HPDE6-E6E7 (cell line): ENCODE measurements around the gene PAXIP1.
"Not testable (repeated sequence)": the region's sequence is repeated elsewhere in the genome, so short reads cannot be mapped to it uniquely, and the experiment has no call there.

Source experiments
- DNase-seq: peaks from one replicate; pipeline ENCODE4 v3.0.0; 2011; ENCODE audit warnings: missing footprints; ENCODE audit errors: extremely low spot score

Gene PAXIP1

GRCh38 chr7:155003092-155003375 lies at the start of gene PAXIP1:
PAXIP1 (minus strand) TSS chr7:155003124; CDS start chr7:155002929, 195 bp downstream.
- peak; percentile 27 for DNase-seq

DNA sequence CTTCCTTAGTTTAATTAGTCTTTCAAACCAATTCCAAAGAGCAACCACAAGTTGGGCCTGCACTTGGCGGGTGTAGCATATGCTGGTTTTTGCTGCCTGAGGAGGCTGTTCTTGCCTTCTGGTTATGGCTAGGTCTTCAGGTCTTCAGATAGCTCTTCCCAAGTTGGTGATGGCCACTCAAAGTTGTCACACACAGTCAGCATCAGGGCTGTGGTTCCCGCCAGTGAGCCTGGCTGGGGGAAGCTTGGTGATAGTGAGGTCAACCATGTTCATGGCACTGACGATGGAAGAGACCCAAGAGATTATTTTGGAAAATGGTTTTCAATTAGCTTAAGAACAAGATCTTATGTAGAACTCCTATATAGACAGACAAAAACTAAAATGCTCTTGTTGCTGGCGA lies 48.4 kb upstream of the PAXIP1 start:
- DNase-seq: no peak

DNA sequence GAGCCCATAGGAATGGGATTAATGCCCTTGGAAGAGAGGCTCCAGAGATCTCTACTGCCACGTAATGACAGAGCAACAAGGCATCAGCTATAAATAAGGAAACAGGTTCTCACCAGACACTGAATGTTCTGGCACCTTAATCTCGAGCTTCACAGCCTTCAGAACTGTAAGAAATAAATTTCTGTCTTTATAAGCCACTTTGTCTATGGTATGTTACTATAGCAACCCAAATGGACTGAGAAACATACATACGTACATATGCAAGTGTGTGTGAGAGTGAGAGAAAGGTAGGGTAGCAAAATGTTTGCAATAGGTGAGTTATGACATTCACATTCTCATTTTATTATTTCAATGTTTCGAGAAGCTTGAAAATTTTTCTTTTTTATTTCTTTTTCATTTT lies 45.1 kb upstream of the PAXIP1 start:
- no peak for DNase-seq

DNA sequence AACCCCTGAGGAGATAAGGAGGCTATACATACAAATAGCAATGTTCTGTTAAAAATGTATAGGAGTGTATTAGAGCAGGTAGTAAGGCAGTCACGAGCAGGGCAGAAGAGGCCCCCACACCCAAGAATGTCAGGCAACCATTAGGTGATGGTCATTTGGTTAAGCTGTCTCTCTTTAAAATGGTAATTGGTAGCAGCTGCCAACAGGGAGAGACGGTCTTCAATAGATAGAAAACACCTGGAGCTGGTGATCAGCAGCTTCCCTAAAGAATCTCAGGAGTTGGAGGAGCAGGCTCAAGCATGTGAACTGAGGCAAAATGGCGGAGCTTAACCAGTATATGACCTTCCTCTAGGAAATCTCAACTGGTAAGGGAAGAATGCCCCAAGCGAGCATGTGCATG lies 40.8 kb upstream of the PAXIP1 start:
- DNase-seq: no peak

DNA sequence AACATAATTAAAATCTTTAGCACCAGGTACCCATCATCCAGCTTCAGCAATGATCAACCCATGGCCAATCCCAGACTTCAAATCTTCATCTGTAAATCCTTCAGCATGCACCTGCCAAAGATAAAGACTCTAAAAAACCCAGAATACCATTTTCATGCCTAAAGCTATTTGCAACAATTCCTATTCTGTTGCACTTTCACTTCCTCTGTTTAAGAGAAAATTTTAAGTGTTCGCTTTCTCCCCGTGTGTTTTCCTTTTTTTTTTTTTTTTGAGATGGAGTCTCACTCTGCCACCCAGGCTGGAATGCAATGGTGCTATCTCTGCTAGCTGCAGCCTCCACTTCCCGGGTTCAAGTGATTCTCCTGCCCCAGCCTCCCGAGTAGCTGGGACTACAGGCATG lies 35.4 kb upstream of the PAXIP1 start:
- DNase-seq: no peak

DNA sequence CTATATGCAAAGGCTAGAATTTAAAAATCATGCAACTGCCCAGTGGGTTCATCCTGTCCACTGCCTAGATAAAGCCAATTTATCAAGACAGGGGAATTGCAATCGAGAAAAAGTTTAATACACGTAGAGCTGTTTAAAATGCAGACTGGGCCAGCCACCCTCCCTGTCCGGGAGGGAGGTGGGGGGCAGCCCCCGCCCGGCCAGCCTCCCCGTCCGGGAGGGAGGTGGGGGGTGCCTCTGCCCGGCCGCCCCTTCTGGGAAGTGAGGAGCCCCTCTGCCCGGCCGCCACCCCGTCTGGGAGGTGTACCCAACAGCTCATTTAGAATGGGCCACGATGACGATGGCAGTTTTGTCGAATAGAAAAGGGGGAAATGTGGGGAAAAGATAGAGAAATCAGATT lies 31.6 kb upstream of the PAXIP1 start:
- not testable (repeated sequence) for DNase-seq

DNA sequence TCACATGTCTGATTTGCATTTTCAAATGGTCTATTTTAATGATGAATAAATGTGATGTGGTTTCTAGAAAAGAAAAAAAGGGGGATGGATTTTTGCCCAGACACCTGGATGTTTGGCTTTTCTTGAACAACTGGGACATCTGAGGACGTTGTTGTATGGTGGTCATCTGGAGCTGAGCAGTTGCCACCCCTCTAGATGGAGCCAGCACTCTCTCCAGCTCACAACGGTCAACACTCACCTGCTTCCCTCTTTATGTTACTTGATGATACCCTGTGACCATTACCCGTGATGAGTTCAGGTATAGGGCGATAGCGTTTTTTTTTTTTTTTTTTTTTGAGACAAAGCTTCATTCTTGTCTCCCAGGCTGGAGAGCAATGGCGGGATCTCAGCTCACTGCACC lies 30.1 kb upstream of the PAXIP1 start:
- DNase-seq: no peak

- no peak for DNase-seq
Observed at GRCh38 chr7:155027879-155028278, 25.0 kb upstream of the PAXIP1 start.

- DNase-seq: no peak
Observed at GRCh38 chr7:155021699-155022145, 18.8 kb upstream of the PAXIP1 start.

GRCh38 chr7:155020996-155021395 lies 18.1 kb upstream of the PAXIP1 start:
- DNase-seq: no peak

GRCh38 chr7:155017834-155018233 lies 14.9 kb upstream of the PAXIP1 start:
- no peak for DNase-seq

- DNase-seq: no peak
Observed at GRCh38 chr7:155011086-155011485, 8.2 kb upstream of the PAXIP1 start.

- DNase-seq: no peak
Observed at GRCh38 chr7:155009570-155010157, 6.7 kb upstream of the PAXIP1 start.

GRCh38 chr7:155007947-155008346 lies 5.0 kb upstream of the PAXIP1 start:
- DNase-seq: no peak

DNA sequence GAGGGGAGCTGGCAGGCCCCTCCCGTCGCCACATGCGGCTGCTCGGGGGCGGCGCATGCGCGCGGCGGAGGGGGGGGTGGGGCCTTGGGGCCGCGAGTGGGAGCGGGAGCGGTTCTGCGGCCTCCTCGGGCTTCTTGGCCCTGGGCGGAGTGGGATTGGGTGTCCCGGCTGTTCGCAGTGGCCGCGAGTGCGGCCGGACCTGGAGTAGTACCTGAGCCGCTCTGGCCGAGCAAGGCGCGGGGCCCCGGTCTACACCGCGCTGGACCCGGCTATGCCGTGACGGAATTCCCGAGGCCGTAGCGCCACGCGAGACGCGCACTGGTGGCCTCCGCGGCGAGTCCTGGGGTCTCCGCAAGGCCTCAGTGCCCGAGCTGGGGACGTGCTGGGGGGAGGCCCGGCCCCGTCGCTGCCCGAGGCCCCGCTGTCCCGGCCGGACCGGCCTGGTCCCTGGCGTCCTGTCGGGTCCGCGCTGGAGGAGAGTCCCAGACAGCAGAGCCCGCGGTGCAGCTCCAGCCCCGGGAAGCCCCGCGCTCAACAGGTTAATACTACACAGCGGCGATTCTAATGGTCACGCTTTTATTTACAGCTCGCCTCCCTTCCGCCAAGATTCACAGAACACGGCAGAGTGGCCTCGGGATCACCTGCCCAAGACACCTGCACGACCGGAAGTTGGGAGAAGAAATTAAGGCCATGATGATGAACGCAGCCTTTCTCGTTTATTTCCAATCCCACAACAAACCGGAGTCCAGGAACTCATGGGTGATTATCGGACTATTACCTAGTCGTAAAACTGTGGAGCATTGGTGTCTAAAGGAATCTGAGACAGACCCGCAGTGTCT lies 671 bp upstream of the PAXIP1 start:
- DNase-seq: peak; percentile 89

DNA sequence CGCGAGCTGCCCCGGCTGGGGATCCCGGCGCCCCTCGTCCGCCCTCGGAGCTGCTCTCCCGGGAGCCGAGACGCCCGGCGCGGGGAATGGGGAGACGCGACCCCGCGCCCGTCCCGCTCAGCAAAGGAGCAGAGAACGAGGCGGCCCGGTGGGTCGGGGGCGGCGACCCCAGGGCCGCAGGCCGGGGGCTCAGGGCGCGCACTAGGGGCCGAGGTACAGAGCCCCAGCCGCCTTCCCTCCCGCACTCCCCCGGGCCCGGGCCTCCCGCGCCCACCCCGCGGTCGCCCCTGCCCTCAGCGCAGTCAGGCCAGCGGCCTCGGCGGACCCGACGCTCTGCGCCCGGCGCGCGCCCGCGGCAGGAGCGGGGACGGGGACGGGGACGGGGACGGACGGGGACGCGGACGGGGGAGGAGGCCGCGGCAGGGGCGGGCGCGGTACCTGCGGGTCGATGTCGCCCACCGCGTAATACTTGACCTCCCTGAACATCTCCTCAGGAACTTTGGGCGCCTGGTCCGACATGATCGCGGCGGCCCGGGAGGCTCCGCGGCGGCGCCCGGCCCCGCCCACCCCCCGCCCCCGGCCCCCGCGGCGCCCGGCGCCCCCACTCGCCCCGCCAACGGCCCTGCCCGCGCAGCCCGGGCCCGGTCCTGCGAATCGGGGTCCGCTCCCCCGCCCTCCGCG lies 373 bp downstream of the PAXIP1 start:
- DNase-seq: peak; percentile 27

GRCh38 chr7:155001756-155002410 lies 1.0 kb downstream of the PAXIP1 start:
- no peak for DNase-seq

DNA sequence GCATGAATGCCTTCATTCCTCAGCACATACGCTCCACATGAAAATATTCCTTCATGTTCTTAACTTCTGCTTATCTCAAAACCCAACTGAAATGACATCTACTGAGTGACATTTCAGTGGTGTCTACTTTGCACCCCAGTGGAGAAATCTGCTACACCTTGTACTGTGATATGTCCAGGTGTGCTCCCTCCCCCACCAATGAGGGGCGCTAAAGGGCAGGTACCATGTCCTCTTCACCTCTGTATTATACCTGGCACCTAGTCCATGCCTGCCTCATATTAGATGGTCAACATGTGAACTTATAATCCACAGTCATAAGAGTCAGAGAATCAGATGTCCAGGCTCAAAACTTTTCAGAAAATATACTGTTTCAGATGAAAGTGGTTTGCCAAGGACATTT lies 2.1 kb downstream of the PAXIP1 start:
- no peak for DNase-seq

GRCh38 chr7:154998481-154998880 lies 4.4 kb downstream of the PAXIP1 start:
- DNase-seq: no peak

- DNase-seq: no peak
Observed at GRCh38 chr7:154997840-154998370, 5.0 kb downstream of the PAXIP1 start.

DNA sequence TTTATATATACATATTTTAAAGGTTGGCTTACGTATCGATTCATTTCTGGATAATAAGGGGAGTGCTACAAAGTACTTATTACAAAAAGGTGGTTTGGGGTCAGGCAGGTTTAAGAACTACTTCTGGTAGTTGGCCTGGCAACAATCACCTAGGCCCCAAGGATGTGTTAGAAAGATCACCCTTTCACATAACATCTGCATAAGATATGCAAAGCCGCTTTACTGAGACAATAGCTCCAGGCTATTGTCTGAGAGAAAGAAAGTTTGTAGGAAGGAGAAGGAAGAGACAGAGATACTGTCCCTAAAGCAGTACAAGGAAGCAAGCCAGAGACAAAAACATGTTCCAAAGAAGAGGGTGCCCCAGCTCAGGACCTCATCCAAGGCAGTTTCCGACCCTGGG lies 6.2 kb downstream of the PAXIP1 start:
- DNase-seq: no peak

DNA sequence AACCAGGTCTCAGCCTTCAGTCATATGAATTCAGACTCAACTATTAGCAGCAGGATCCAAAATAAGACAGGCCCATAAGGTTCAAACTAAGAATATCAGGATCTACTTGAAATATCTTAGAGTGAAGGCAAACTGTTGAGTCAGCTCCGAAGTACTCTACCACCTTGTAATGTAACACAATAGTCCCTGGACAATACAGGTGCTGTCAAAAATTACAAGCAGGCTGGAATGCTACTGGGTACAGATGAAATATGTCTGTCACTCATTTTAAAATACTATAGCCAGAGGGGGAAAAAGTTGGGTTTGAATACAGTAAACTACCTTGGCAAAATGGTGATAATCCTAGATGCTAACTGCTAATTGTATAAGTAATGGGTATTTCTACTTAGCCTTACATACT lies 6.8 kb downstream of the PAXIP1 start:
- DNase-seq: no peak
